Endothelial cell (in vitro differentiated cells): Measurements from ENCODE around the gene DDX10. TPM values are rescaled to one million over a fixed set of nuclear protein-coding genes. Genes with fewer than 3 reads are reported as not detected.

Experiments
- DNase-seq: peaks from one replicate; pipeline ENCODE4 v3.0.0; 2021; ENCODE audit warnings: low spot score
- H3K27ac Mint-ChIP-seq: one replicate; pipeline ENCODE4 v1.8.0; 2021; ENCODE audit warnings: mixed read lengths, inconsistent platforms; ENCODE audit not compliant: unreplicated experiment
- H3K27me3 Mint-ChIP-seq: one replicate; pipeline ENCODE4 v1.8.0; 2021; ENCODE audit warnings: mild to moderate bottlenecking, moderate library complexity, mixed read lengths, inconsistent platforms; ENCODE audit not compliant: unreplicated experiment
- H3K36me3 Mint-ChIP-seq: one replicate; pipeline ENCODE4 v1.8.0; 2021; ENCODE audit warnings: mild to moderate bottlenecking, low read depth, mixed read lengths, inconsistent platforms; ENCODE audit not compliant: unreplicated experiment
- H3K4me1 Mint-ChIP-seq: one replicate; pipeline ENCODE4 v1.8.0; 2021; ENCODE audit warnings: mild to moderate bottlenecking, mixed read lengths, inconsistent platforms; ENCODE audit not compliant: unreplicated experiment
- H3K4me3 Mint-ChIP-seq: one replicate; pipeline ENCODE4 v1.8.0; 2021; ENCODE audit warnings: mild to moderate bottlenecking, mixed read lengths, inconsistent platforms; ENCODE audit not compliant: unreplicated experiment
- H3K9me3 Mint-ChIP-seq: one replicate; pipeline ENCODE4 v1.8.0; 2021; ENCODE audit warnings: mixed read lengths, inconsistent platforms; ENCODE audit not compliant: unreplicated experiment
- CTCF ChIP-seq: fragments of 200-600 bp; sonication (generic); IDR thresholded peaks from one replicate; pipeline ENCODE4 v1.5.0; 2021; ENCODE audit warnings: antibody characterized with exemption; ENCODE audit not compliant: unreplicated experiment
- total RNA-seq: library from RNA; stranded (reverse); fragmentation: NEBNext Ultra II Directional; extraction: Animal tissue kit (Norgen Biotek cat#: 25700); gene quantifications from one replicate; pipeline ENCODE4 v1.2.1, GENCODE V29; 2021; ENCODE audit not compliant: unreplicated experiment

DDX10 gene
- total RNA-seq, 1 donor from 2014 or later, result 20.9 TPM

GRCh38 chr11:108698844-108699642 is 34.2 kb downstream of the DDX10 start:
- H3K4me1 Mint-ChIP-seq, result no peaks in the 10 kb centered on the region
- no peaks in the 10 kb centered on the region for H3K9me3 Mint-ChIP-seq
- no peaks in the 10 kb centered on the region for H3K36me3 Mint-ChIP-seq
- no peak for TF ChIP-seq CTCF
- H3K27me3 Mint-ChIP-seq, result peaks cover 3% of the 10 kb centered on the region
- no peak overlapping the region for H3K4me3 Mint-ChIP-seq
- no peak for DNase-seq
- H3K27ac Mint-ChIP-seq, result no peak overlapping the region

- peaks cover 22% of the 10 kb centered on the region for H3K36me3 Mint-ChIP-seq
- no peaks in the 10 kb centered on the region for H3K4me1 Mint-ChIP-seq
- peaks cover 3% of the 10 kb centered on the region for H3K27me3 Mint-ChIP-seq
- no peak for TF ChIP-seq CTCF
- no peak for DNase-seq
- no peak overlapping the region for H3K27ac Mint-ChIP-seq
- H3K4me3 Mint-ChIP-seq, result no peak overlapping the region
- no peaks in the 10 kb centered on the region for H3K9me3 Mint-ChIP-seq
Measured at GRCh38 chr11:108703916-108704315, 39.0 kb downstream of the DDX10 start.

- H3K27ac Mint-ChIP-seq, result no peak overlapping the region
- TF ChIP-seq CTCF, result no peak
- DNase-seq, result no peak
- peaks cover 26% of the 10 kb centered on the region for H3K36me3 Mint-ChIP-seq
- H3K4me3 Mint-ChIP-seq, result no peak overlapping the region
- no peaks in the 10 kb centered on the region for H3K4me1 Mint-ChIP-seq
- H3K9me3 Mint-ChIP-seq, result no peaks in the 10 kb centered on the region
- peaks cover 3% of the 10 kb centered on the region for H3K27me3 Mint-ChIP-seq
Measured at GRCh38 chr11:108705061-108705460, 40.2 kb downstream of the DDX10 start.

GRCh38 chr11:108708173-108708572 is 43.3 kb downstream of the DDX10 start:
- Mint-ChIP-seq H3K4me1 (no peaks in the 10 kb centered on the region), H3K27me3 (no peaks in the 10 kb centered on the region), H3K9me3 (no peaks in the 10 kb centered on the region), H3K27ac (no peak overlapping the region), H3K4me3 (no peak overlapping the region), H3K36me3 (peaks cover 29% of the 10 kb centered on the region)
- TF ChIP-seq CTCF, result no peak
- DNase-seq, result no peak

GRCh38 chr11:108709741-108710140 is 44.9 kb downstream of the DDX10 start:
- TF ChIP-seq CTCF, result no peak
- Mint-ChIP-seq H3K27ac (no peak overlapping the region), H3K4me1 (no peaks in the 10 kb centered on the region), H3K36me3 (peaks cover 29% of the 10 kb centered on the region), H3K27me3 (no peaks in the 10 kb centered on the region), H3K9me3 (no peaks in the 10 kb centered on the region), H3K4me3 (no peak overlapping the region)
- DNase-seq, result no peak
